ENCODE data around the gene GNAL. TPM values are rescaled to one million over a fixed set of nuclear protein-coding genes. Genes with fewer than 3 reads are reported as not detected.

GNAL gene
- total RNA-seq, 4 donors from 2014 or later = 13.5 to 24.6 (median 19.9) TPM

DNA sequence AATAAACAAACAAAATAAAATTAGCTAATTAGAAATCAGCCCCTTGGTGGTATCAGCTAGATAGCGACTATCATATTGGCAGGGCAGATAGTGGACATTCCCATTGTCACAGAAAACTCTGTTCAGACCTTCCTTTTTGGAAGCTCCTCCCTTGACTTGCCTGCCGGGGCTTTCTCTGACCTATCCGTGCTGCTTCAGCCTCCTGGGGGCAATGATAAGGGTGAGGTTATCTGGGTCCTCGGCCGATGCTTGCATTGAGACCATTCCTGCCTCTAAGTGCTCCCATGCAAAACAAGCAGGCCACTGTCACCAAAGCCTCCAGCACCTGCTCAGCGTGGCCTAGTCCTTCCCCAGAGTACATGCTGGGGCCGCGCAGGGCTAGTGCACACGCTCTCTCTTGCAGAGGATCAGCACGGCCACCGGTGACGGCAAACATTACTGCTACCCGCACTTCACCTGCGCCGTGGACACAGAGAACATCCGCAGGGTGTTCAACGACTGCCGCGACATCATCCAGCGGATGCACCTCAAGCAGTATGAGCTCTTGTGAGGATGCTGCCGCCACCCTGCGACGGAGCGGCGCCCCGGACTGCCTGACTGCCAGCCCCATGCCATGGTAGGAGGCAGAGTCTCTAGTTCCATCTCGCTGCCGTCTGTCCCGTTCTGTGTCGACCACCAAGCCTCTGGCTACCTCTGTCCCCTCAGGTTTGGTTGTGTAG, 191.7 kb downstream of the GNAL start:
- H3K27ac ChIP-seq = no peak overlapping the region
- H3K36me3 ChIP-seq = peaks cover 0 to 81% of the 10 kb centered on the region in 2 donors
- WGBS, 2 donors (ENCODE audit: low coverage in 1 of 2) = 61 to 80% methylated on average over 3 to 4 of the region's 30 CpGs
- no peak overlapping the region for H3K4me3 ChIP-seq
- H3K27me3 ChIP-seq = no peaks in the 10 kb centered on the region
- TF ChIP-seq POLR2AphosphoS5 (IDR thresholded peaks at IDR 0.05) (no peak), POLR2A (IDR thresholded peaks at IDR 0.05) (no peak), EP300 (IDR thresholded peaks at IDR 0.05) (no peak)
- TF ChIP-seq, protein P1, sequence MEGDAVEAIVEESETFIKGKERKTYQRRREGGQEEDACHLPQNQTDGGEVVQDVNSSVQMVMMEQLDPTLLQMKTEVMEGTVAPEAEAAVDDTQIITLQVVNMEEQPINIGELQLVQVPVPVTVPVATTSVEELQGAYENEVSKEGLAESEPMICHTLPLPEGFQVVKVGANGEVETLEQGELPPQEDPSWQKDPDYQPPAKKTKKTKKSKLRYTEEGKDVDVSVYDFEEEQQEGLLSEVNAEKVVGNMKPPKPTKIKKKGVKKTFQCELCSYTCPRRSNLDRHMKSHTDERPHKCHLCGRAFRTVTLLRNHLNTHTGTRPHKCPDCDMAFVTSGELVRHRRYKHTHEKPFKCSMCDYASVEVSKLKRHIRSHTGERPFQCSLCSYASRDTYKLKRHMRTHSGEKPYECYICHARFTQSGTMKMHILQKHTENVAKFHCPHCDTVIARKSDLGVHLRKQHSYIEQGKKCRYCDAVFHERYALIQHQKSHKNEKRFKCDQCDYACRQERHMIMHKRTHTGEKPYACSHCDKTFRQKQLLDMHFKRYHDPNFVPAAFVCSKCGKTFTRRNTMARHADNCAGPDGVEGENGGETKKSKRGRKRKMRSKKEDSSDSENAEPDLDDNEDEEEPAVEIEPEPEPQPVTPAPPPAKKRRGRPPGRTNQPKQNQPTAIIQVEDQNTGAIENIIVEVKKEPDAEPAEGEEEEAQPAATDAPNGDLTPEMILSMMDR (IDR thresholded peaks at IDR 0.05) = no peak
- H3K9me3 ChIP-seq = no peaks in the 10 kb centered on the region
- ATAC-seq = no peak
- no peaks in the 10 kb centered on the region for H3K4me1 ChIP-seq

DNA sequence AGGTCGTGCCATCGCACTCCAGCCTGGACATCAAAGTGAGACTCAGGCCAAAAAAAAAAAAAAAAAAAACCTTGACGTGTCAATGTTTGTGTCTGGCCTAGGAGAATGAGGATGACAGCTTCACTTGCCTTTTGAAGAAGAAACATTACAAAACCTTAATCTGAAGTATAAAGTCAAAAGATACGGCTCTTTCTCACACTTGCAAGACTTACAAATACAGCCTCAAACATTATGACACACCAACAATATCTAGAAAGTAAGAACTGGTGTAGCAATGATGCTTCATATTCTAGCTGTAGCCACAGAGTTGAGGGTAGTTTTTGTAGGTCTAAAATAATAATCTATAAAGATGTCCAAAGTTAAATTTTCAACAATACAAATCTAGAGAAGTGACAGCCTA, 193.6 kb downstream of the GNAL start:
- Histone ChIP-seq H3K27me3 (no peaks in the 10 kb centered on the region), H3K36me3 (peaks cover 0 to 82% of the 10 kb centered on the region in 2 donors)
- ATAC-seq = no peak

DNA sequence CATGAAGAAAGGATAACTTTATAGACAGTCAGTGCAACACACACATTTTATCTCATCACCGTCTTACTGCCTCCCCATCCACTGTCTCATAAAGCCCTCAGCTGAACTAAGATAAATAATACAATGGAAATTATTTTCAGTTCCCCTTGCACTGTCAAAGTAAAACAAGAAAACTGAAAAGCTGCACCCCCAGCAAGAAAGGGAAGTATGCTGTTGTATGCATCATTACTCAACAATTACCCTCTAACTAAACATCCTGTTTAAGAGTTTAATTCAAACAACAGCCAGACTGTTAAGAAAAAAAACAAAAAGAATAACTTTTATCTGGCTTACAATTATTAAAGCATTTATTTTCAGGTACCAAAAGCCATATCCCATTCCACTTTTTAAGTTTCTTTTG, 194.1 kb downstream of the GNAL start:
- no peaks in the 10 kb centered on the region for H3K9me3 ChIP-seq
- H3K27ac ChIP-seq = no peak overlapping the region
- peaks cover 0 to 82% of the 10 kb centered on the region in 2 donors for H3K36me3 ChIP-seq
- no peaks in the 10 kb centered on the region for H3K4me1 ChIP-seq
- H3K4me3 ChIP-seq = no peak overlapping the region
- TF ChIP-seq EP300 (IDR thresholded peaks at IDR 0.05) (no peak), POLR2AphosphoS5 (IDR thresholded peaks at IDR 0.05) (no peak), POLR2A (IDR thresholded peaks at IDR 0.05) (no peak)
- TF ChIP-seq, protein P1 (IDR thresholded peaks at IDR 0.05) = no peak
- 53 to 86% methylated on average over 1 of the region's 1 CpG for WGBS, 2 donors (ENCODE audit: low coverage in 1 of 2)
- H3K27me3 ChIP-seq = no peaks in the 10 kb centered on the region
- no peak for ATAC-seq

More for the DNA sequence above, 193.6 kb downstream of the GNAL start:
- Histone ChIP-seq H3K27ac (no peak overlapping the region), H3K4me1 (no peaks in the 10 kb centered on the region), H3K4me3 (no peak overlapping the region), H3K9me3 (no peaks in the 10 kb centered on the region)
- 56 to 63% methylated on average over 3 to 4 of the region's 4 CpGs for WGBS, 2 donors (ENCODE audit: low coverage in 1 of 2)
- TF ChIP-seq POLR2AphosphoS5 (IDR thresholded peaks at IDR 0.05) (no peak), POLR2A (IDR thresholded peaks at IDR 0.05) (no peak), EP300 (IDR thresholded peaks at IDR 0.05) (no peak)
- TF ChIP-seq, protein P1 (IDR thresholded peaks at IDR 0.05) = no peak

DNA sequence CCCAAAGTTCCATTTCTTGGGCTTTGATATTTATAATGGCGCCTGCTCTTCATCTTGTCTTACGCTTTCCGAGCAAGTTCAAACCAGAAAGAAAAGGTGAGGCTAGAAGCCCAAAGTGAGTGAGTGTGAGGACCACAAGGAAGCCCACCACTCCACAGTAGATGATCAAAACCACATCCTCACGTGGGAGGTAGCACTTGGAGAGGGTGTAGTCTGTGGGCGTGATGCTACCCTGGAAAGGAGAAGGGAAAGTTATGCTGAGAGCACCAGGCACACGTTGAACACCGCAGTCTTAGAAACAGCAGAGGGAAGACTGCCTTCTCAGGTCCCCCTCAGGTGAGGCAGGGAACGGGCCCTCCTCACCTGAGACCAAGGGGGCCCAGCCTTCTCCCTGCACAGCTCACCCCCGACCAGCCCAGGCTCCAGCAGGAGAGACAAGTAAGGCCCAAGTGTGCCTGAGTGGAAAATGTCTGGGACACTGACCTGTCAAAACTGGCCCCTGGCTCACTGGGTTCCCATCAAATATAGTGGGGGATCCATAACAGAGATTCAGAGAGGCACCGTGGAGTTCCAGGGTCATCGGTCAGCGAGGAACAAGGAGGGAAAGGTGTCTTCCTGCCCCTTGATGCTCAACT, 195.4 kb downstream of the GNAL start:
- TF ChIP-seq POLR2AphosphoS5 (IDR thresholded peaks at IDR 0.05) = no peak
- no peak for TF ChIP-seq POLR2A (IDR thresholded peaks at IDR 0.05)
- no peak for TF ChIP-seq EP300 (IDR thresholded peaks at IDR 0.05)
- TF ChIP-seq, protein P1 (IDR thresholded peaks at IDR 0.05) = no peak
- no peaks in the 10 kb centered on the region for H3K4me1 ChIP-seq
- ATAC-seq = no peak
- no peaks in the 10 kb centered on the region for H3K9me3 ChIP-seq
- H3K27ac ChIP-seq = no peak overlapping the region
- no peak overlapping the region for H3K4me3 ChIP-seq
- 97 to 100% methylated on average over 5 to 6 of the region's 12 CpGs for WGBS, 2 donors (ENCODE audit: low coverage in 1 of 2)
- peaks cover 0 to 86% of the 10 kb centered on the region in 2 donors for H3K36me3 ChIP-seq
- no peaks in the 10 kb centered on the region for H3K27me3 ChIP-seq
